H9 (cell line): Measurements from ENCODE around the gene CELA2A. TPM values are rescaled to one million over a fixed set of nuclear protein-coding genes. Genes with fewer than 3 reads are reported as not detected.

Experiments used
- DNase-seq: peaks from one replicate; pipeline ENCODE4 v3.0.0-alpha.2; 2017
- H2AFZ ChIP-seq: one replicate; pipeline ENCODE4 v1.6.1; 2013; ENCODE audit warnings: mild to moderate bottlenecking, low read length, control low read depth, moderate library complexity
- H2AK5ac ChIP-seq: 2 replicates; pipeline ENCODE4 v1.6.1; 2013; ENCODE audit warnings: low read length, control low read depth, mixed read lengths; ENCODE audit not compliant: insufficient read length
- H2BK120ac ChIP-seq: one replicate; pipeline ENCODE4 v1.6.1; 2013; ENCODE audit warnings: low read depth, mild to moderate bottlenecking, low read length, control low read depth, inconsistent platforms; ENCODE audit not compliant: poor library complexity, severe bottlenecking
- H2BK12ac ChIP-seq: 2 replicates; pipeline ENCODE4 v1.6.1; 2013; ENCODE audit warnings: low read length, control low read depth, mixed read lengths, low read depth; ENCODE audit not compliant: insufficient read length
- H2BK15ac ChIP-seq: 2 replicates; pipeline ENCODE4 v1.6.1; 2013; ENCODE audit warnings: low read depth, low read length, control low read depth
- H2BK20ac ChIP-seq: one replicate; pipeline ENCODE4 v1.6.1; 2013; ENCODE audit warnings: low read depth, mild to moderate bottlenecking, low read length, control low read depth, inconsistent platforms; ENCODE audit not compliant: poor library complexity, severe bottlenecking
- H2BK5ac ChIP-seq: 2 replicates; pipeline ENCODE4 v1.6.1; 2013; ENCODE audit warnings: low read length, control low read depth, mixed read lengths; ENCODE audit not compliant: insufficient read length
- H3K14ac ChIP-seq: 2 replicates; pipeline ENCODE4 v1.6.1; 2013; ENCODE audit warnings: low read length, control low read depth; ENCODE audit not compliant: insufficient read depth
- H3K18ac ChIP-seq: 2 replicates; pipeline ENCODE4 v1.6.1; 2013; ENCODE audit warnings: low read depth, mild to moderate bottlenecking, mixed read lengths, low read length, control low read depth; ENCODE audit not compliant: insufficient read length
- H3K23ac ChIP-seq: 2 replicates; pipeline ENCODE4 v1.6.1; 2013; ENCODE audit warnings: low read length, control low read depth, mixed read lengths, low read depth; ENCODE audit not compliant: insufficient read length
- H3K23me2 ChIP-seq: 2 replicates; pipeline ENCODE4 v1.6.1; 2013; ENCODE audit warnings: low read depth, mild to moderate bottlenecking, mixed read lengths, low read length, control low read depth; ENCODE audit not compliant: insufficient read length, poor library complexity, severe bottlenecking
- H3K27ac ChIP-seq: 2 replicates; pipeline ENCODE4 v1.5.1; 2013; ENCODE audit warnings: low read length, control low read depth, mixed read lengths, low read depth; ENCODE audit not compliant: insufficient read length
- H3K27me3 ChIP-seq: 2 replicates; pipeline ENCODE4 v1.6.1; 2013; ENCODE audit warnings: low read length, control low read depth, inconsistent platforms; ENCODE audit not compliant: insufficient read depth
- H3K4ac ChIP-seq: 2 replicates; pipeline ENCODE4 v1.6.1; 2013; ENCODE audit warnings: low read depth, mild to moderate bottlenecking, control low read depth, inconsistent platforms, low read length, moderate library complexity
- H3K4me1 ChIP-seq: 2 replicates; pipeline ENCODE4 v1.6.1; 2013; ENCODE audit warnings: low read length, control low read depth, inconsistent platforms; ENCODE audit not compliant: insufficient read depth
- H3K4me2 ChIP-seq: 2 replicates; pipeline ENCODE4 v1.6.1; 2013; ENCODE audit warnings: low read length, control low read depth, mixed read lengths; ENCODE audit not compliant: insufficient read length, insufficient read depth
- H3K56ac ChIP-seq: 2 replicates; pipeline ENCODE4 v1.6.1; 2013; ENCODE audit warnings: low read depth, mild to moderate bottlenecking, mixed read lengths, low read length, control low read depth; ENCODE audit not compliant: insufficient read length
- H3K79me1 ChIP-seq: 2 replicates; pipeline ENCODE4 v1.6.1; 2013; ENCODE audit warnings: low read depth, mild to moderate bottlenecking, moderate library complexity, low read length, control low read depth, inconsistent platforms; ENCODE audit not compliant: insufficient read depth, poor library complexity, severe bottlenecking
- H3K79me2 ChIP-seq: 2 replicates; pipeline ENCODE4 v1.6.1; 2013; ENCODE audit warnings: low read length, control low read depth, inconsistent platforms; ENCODE audit not compliant: insufficient read depth
- H3K9ac ChIP-seq: 2 replicates; pipeline ENCODE4 v1.6.1; 2013; ENCODE audit warnings: low read length, control low read depth, mixed read lengths; ENCODE audit not compliant: insufficient read length; ENCODE audit errors: extremely low read depth
- H3K9me3 ChIP-seq: one replicate; pipeline ENCODE4 v1.6.1; 2013; ENCODE audit warnings: low read depth, low read length, inconsistent platforms; ENCODE audit not compliant: control insufficient read depth
- H3T11ph ChIP-seq: one replicate; pipeline ENCODE4 v1.6.1; 2013; ENCODE audit warnings: mild to moderate bottlenecking, low read length, control low read depth, inconsistent platforms
- H4K20me1 ChIP-seq: one replicate; pipeline ENCODE4 v1.6.1; 2013; ENCODE audit not compliant: control insufficient read depth, insufficient read length, insufficient read depth
- H4K5ac ChIP-seq: 2 replicates; pipeline ENCODE4 v1.6.1; 2013; ENCODE audit warnings: low read depth, mild to moderate bottlenecking, mixed read lengths, low read length, control low read depth; ENCODE audit not compliant: insufficient read length
- H4K8ac ChIP-seq: replicated peaks from 2 replicates; pipeline ENCODE4 v1.6.1; 2013; ENCODE audit warnings: low read length, control low read depth, mixed read lengths, low read depth; ENCODE audit not compliant: insufficient read length
- H4K91ac ChIP-seq: 2 replicates; pipeline ENCODE4 v1.6.1; 2013; ENCODE audit warnings: low read depth, mild to moderate bottlenecking, moderate library complexity, mixed read lengths, low read length, control low read depth; ENCODE audit not compliant: insufficient read length
- H3K27ac Mint-ChIP-seq, 3 experiments: 2 replicates in 2 of 3; 3 replicates in 1 of 3; pipeline ENCODE4 v1.8.0; 2020 to 2021; ENCODE audit warnings: mixed read lengths in 3 of 3, mild to moderate bottlenecking in 1 of 3, moderate library complexity in 1 of 3
- H3K27me3 Mint-ChIP-seq: 2 replicates; pipeline ENCODE4 v1.8.0; 2021; ENCODE audit warnings: low read depth, mild to moderate bottlenecking, moderate library complexity, mixed read lengths
- H3K36me3 Mint-ChIP-seq, 3 experiments: 2 replicates in 2 of 3; 3 replicates in 1 of 3; pipeline ENCODE4 v1.8.0; 2020 to 2021; ENCODE audit warnings: low read depth in 3 of 3, mixed read lengths in 3 of 3; ENCODE audit not compliant: insufficient read depth in 1 of 3
- H3K4me1 Mint-ChIP-seq, 2 experiments: 2 replicates each; pipeline ENCODE4 v1.8.0; 2020; ENCODE audit warnings: mixed read lengths in 2 of 2
- H3K4me3 Mint-ChIP-seq, 2 experiments: 2 replicates in 1 of 2; 3 replicates in 1 of 2; pipeline ENCODE4 v1.8.0; 2020 to 2021; ENCODE audit warnings: mild to moderate bottlenecking in 2 of 2, mixed read lengths in 2 of 2, moderate library complexity in 1 of 2
- H3K9me3 Mint-ChIP-seq, 2 experiments: 2 replicates in 1 of 2; 3 replicates in 1 of 2; pipeline ENCODE4 v1.8.0; 2020; ENCODE audit warnings: mild to moderate bottlenecking in 2 of 2, mixed read lengths in 2 of 2, moderate library complexity in 1 of 2
- WGBS: extraction: QIAGEN DNeasy Blood & Tissue Kit; methylation state at CpG from one replicate; pipeline ENCODE4 v1.1.7; 2013; ENCODE audit warnings: missing lambda C conversion rate, low lambda C conversion rate, mixed read lengths; ENCODE audit not compliant: insufficient read length; ENCODE audit errors: extremely low coverage; 5-methylcytosine and 5-hydroxymethylcytosine counted together
- total RNA-seq: library from RNA; stranded (reverse); gene quantifications from 2 replicates; pipeline ENCODE4 v1.2.1, GENCODE V29; 2021
- TF ChIP-seq, protein P1 (sequence below): fragments of 200-600 bp; sonication (generic); conservative IDR thresholded peaks from 3 replicates; pipeline ENCODE4 v1.8.0; 2021; ENCODE audit warnings: antibody characterized with exemption, mild to moderate bottlenecking

Gene CELA2A
- total RNA-seq, 1 experiment from 2014 or later: not detected

DNA sequence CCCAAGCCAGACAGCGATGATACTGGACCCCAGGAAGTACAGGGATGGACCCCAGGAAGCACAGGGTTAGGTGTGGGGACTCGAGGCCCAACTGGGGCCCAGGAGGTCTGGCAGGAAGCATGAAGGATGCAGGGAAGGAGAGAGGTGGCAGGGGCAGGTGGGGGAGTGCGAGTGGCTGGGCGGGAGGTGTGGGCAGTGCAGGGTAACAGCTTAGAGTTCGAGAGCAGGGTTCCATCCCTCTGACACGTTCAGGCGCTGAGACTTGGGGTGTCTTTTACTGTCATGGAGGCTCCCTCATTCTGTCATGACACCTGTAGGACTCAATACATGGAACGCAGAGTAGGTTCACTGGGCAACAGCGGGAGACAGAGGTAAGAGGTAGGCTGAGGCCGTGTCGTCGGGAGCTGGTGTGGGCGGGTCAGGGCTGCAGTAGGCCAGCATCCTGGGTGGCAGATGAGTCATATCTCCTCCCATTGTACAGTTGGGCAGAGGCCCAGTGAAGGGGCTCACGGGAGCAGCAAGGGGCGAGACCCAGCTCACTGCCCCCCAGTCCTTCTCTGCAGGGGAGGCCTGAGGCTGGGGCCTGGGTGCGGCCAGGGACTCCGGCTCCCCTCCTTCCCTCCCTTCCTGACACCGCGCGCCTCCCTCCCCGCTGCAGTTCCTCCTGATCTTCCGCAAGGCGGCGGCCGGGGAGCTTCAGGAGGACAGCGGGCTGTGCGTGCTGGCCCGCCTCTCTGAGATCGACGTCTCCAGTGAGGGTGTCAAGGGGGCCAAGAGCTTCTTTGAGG is 29.8 kb upstream of the CELA2A start:
- Histone ChIP-seq H2BK20ac (no peak overlapping the region), H4K5ac (no peak overlapping the region), H3K9ac (no peak overlapping the region), H2AK5ac (no peak overlapping the region), H2BK15ac (no peak overlapping the region), H3K14ac (no peak overlapping the region; the same call in 1 of the 2 replicates), H4K91ac (no peak overlapping the region), H3K79me1 (no peaks in the 10 kb centered on the region), H3K79me2 (no peaks in the 10 kb centered on the region), H2BK12ac (no peak overlapping the region), H3T11ph (no peak overlapping the region), H2BK5ac (no peak overlapping the region), H3K4me2 (no peak overlapping the region), H3K18ac (no peak overlapping the region), H2BK120ac (no peak overlapping the region), H4K20me1 (no peaks in the 10 kb centered on the region), H3K56ac (no peak overlapping the region), H4K8ac (no peak overlapping the region), H3K23ac (no peak overlapping the region), H3K9me3 (no peaks in the 10 kb centered on the region), H3K23me2 (no peaks in the 10 kb centered on the region), H3K4me1 (no peaks in the 10 kb centered on the region), H2AFZ (no peak overlapping the region), H3K27ac (no peak overlapping the region), H3K27me3 (no peaks in the 10 kb centered on the region), H3K4ac (no peak overlapping the region)
- H3K27me3 Mint-ChIP-seq: peaks cover 2% of the 10 kb centered on the region; the same call in 1 of the 2 replicates
- H3K36me3 Mint-ChIP-seq: peaks cover 0 to 4% (median 4%) of the 10 kb centered on the region in 3 experiments; a peak in 5 of 7 replicates
- peaks cover 0 to 1% of the 10 kb centered on the region in 2 experiments; a peak in 2 of 5 replicates for H3K9me3 Mint-ChIP-seq
- no peak overlapping the region for H3K4me3 Mint-ChIP-seq
- WGBS: no CpG with 5 or more reads among the region's 30 CpGs
- TF ChIP-seq, protein P1, sequence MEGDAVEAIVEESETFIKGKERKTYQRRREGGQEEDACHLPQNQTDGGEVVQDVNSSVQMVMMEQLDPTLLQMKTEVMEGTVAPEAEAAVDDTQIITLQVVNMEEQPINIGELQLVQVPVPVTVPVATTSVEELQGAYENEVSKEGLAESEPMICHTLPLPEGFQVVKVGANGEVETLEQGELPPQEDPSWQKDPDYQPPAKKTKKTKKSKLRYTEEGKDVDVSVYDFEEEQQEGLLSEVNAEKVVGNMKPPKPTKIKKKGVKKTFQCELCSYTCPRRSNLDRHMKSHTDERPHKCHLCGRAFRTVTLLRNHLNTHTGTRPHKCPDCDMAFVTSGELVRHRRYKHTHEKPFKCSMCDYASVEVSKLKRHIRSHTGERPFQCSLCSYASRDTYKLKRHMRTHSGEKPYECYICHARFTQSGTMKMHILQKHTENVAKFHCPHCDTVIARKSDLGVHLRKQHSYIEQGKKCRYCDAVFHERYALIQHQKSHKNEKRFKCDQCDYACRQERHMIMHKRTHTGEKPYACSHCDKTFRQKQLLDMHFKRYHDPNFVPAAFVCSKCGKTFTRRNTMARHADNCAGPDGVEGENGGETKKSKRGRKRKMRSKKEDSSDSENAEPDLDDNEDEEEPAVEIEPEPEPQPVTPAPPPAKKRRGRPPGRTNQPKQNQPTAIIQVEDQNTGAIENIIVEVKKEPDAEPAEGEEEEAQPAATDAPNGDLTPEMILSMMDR: no peak
- H3K4me1 Mint-ChIP-seq: peaks cover 8 to 12% of the 10 kb centered on the region in 2 experiments
- peak overlapping the region; percentile 6 to 88 (median 78); a peak in 4 of 7 replicates for H3K27ac Mint-ChIP-seq
- no peak for DNase-seq
